IMR-90 (cell line): Measurements from ENCODE around the gene AS3MT. TPM values are rescaled to one million over a fixed set of nuclear protein-coding genes. Genes with fewer than 3 reads are reported as not detected.

Experiments
- ATAC-seq: fragments of 200-7000 bp; cut with Tn5 transposase; 2 replicates; pipeline ENCODE4 v1.9.1; 2020; ENCODE audit warnings: low read depth, mild to moderate bottlenecking, moderate library complexity
- BruUV-seq: library from RNA; stranded (reverse); fragments of 400-500 nt; replicated peaks from 2 replicates; lab custom pipeline; 2021; lab: Mats Ljungman, UMichigan
- CTCF ChIA-PET: fragments of 300-600 bp; formaldehyde crosslinking; extraction: SDS; loops from one replicate; lab custom pipeline; 2021; ENCODE audit warnings: antibody characterized with exemption; lab: Yijun Ruan, JAX
- POLR2A ChIA-PET: fragments of 300-600 bp; sonication (Branson Sonifier 250); formaldehyde crosslinking; loops from one replicate; lab custom pipeline; 2022; ENCODE audit warnings: antibody characterized with exemption; ENCODE audit not compliant: unreplicated experiment; lab: Charles Lee
- DNase-seq: peaks from one replicate; pipeline ENCODE4 v3.0.0; 2013
- H2AFZ ChIP-seq: replicated peaks from 2 replicates; pipeline ENCODE3; 2013; ENCODE audit warnings: low read length, mild to moderate bottlenecking; ENCODE audit not compliant: poor library complexity
- H2AK5ac ChIP-seq: 2 replicates; pipeline ENCODE4 v1.6.1; 2013; ENCODE audit warnings: low read depth, low read length, inconsistent platforms
- H2AK9ac ChIP-seq: replicated peaks from 2 replicates; pipeline ENCODE3; 2013; ENCODE audit warnings: mild to moderate bottlenecking, low read depth, low read length, moderate library complexity; ENCODE audit not compliant: poor library complexity
- H2BK120ac ChIP-seq: 2 replicates; pipeline ENCODE4 v1.6.1; 2013; ENCODE audit warnings: low read depth, low read length, inconsistent platforms
- H2BK15ac ChIP-seq: 3 replicates; pipeline ENCODE4 v1.6.1; 2013; ENCODE audit warnings: low read depth, low read length, inconsistent platforms
- H2BK20ac ChIP-seq: 2 replicates; pipeline ENCODE4 v1.6.1; 2013; ENCODE audit warnings: low read depth, mild to moderate bottlenecking, inconsistent platforms, low read length, moderate library complexity
- H2BK5ac ChIP-seq: 2 replicates; pipeline ENCODE4 v1.6.1; 2013; ENCODE audit warnings: mild to moderate bottlenecking, low read depth, low read length, inconsistent platforms; ENCODE audit not compliant: poor library complexity, severe bottlenecking
- H3K14ac ChIP-seq: replicated peaks from 2 replicates; pipeline ENCODE4 v1.6.1; 2013; ENCODE audit warnings: low read depth, low read length, inconsistent platforms
- H3K18ac ChIP-seq: 2 replicates; pipeline ENCODE4 v1.6.1; 2013; ENCODE audit warnings: low read depth, low read length, control low read depth
- H3K23ac ChIP-seq: 2 replicates; pipeline ENCODE4 v1.6.1; 2013; ENCODE audit warnings: low read depth, low read length, inconsistent platforms
- H3K27ac ChIP-seq: 2 replicates; pipeline ENCODE4 v1.5.1; 2013; ENCODE audit warnings: mild to moderate bottlenecking, control low read depth, low read length; ENCODE audit not compliant: insufficient read depth
- H3K27me3 ChIP-seq: 2 replicates; pipeline ENCODE4 v1.6.1; 2013; ENCODE audit warnings: low read length; ENCODE audit not compliant: control insufficient read depth, insufficient read depth
- H3K36me3 ChIP-seq: 2 replicates; pipeline ENCODE4 v1.6.1; 2013; ENCODE audit warnings: low read length, mixed read lengths; ENCODE audit not compliant: control insufficient read depth, insufficient read depth
- H3K4ac ChIP-seq: 2 replicates; pipeline ENCODE4 v1.6.1; 2013; ENCODE audit warnings: low read depth, low read length, inconsistent platforms
- H3K4me1 ChIP-seq: 2 replicates; pipeline ENCODE4 v1.6.1; 2013; ENCODE audit warnings: low read length, mixed read lengths; ENCODE audit not compliant: control insufficient read depth, insufficient read depth
- H3K4me2 ChIP-seq: 2 replicates; pipeline ENCODE4 v1.6.1; 2013; ENCODE audit warnings: low read depth, mild to moderate bottlenecking, control low read depth, low read length, moderate library complexity
- H3K4me3 ChIP-seq: 2 replicates; pipeline ENCODE4 v1.5.1; 2013; ENCODE audit warnings: low read depth, mild to moderate bottlenecking, control low read depth, low read length, moderate library complexity; ENCODE audit not compliant: insufficient read depth
- H3K56ac ChIP-seq: 2 replicates; pipeline ENCODE4 v1.6.1; 2013; ENCODE audit warnings: low read length, inconsistent platforms; ENCODE audit not compliant: insufficient read depth; ENCODE audit errors: extremely low read depth
- H3K79me1 ChIP-seq, 2 experiments: 2 replicates each; pipeline ENCODE4 v1.6.1; 2013; ENCODE audit warnings: low read length in 2 of 2, inconsistent platforms in 1 of 2, low read depth in 1 of 2
- H3K9ac ChIP-seq: 2 replicates; pipeline ENCODE4 v1.6.1; 2013; ENCODE audit warnings: low read depth, low read length, control low read depth
- H3K9me1 ChIP-seq: 2 replicates; pipeline ENCODE4 v1.6.1; 2013; ENCODE audit warnings: low read length, inconsistent platforms; ENCODE audit not compliant: insufficient read depth
- H3K9me3 ChIP-seq: 2 replicates; pipeline ENCODE4 v1.6.1; 2013; ENCODE audit warnings: low read length; ENCODE audit not compliant: control insufficient read depth, insufficient read depth
- H4K20me1 ChIP-seq: 2 replicates; pipeline ENCODE4 v1.6.1; 2013; ENCODE audit warnings: low read length, inconsistent platforms; ENCODE audit not compliant: insufficient read depth
- H4K5ac ChIP-seq: 2 replicates; pipeline ENCODE4 v1.6.1; 2013; ENCODE audit warnings: mild to moderate bottlenecking, low read depth, low read length, control low read depth
- H4K8ac ChIP-seq, 2 experiments: 2 replicates each; pipeline ENCODE4 v1.6.1; 2013; ENCODE audit warnings: low read depth in 2 of 2, low read length in 2 of 2, control low read depth in 1 of 2, inconsistent platforms in 1 of 2
- H4K91ac ChIP-seq: 2 replicates; pipeline ENCODE4 v1.6.1; 2013; ENCODE audit warnings: low read depth, low read length, inconsistent platforms; ENCODE audit not compliant: insufficient read depth
- BHLHE40 ChIP-seq: fragments of 150-350 bp; IDR thresholded peaks from 2 replicates; pipeline ENCODE4 v1.6.1; 2016; ENCODE audit warnings: mild to moderate bottlenecking, low read depth, low read length
- CEBPB ChIP-seq: IDR thresholded peaks from 2 replicates; pipeline ENCODE4 v1.6.1; 2012; ENCODE audit warnings: low read depth, low read length, improper control_type of control experiment
- CHD1 ChIP-seq: IDR thresholded peaks from 2 replicates; pipeline ENCODE4 v1.6.1; 2012; ENCODE audit warnings: low read depth, low read length, improper control_type of control experiment
- ELK1 ChIP-seq: fragments of 150-350 bp; IDR thresholded peaks from 2 replicates; pipeline ENCODE4 v1.6.1; 2016; ENCODE audit warnings: low read depth, mild to moderate bottlenecking, low read length, moderate library complexity, borderline replicate concordance
- FOS ChIP-seq: fragments of 150-350 bp; IDR thresholded peaks from 2 replicates; pipeline ENCODE4 v1.6.1; 2016; ENCODE audit warnings: low read depth, low read length
- MAFK ChIP-seq: IDR thresholded peaks from 2 replicates; pipeline ENCODE4 v1.6.1; 2012; ENCODE audit warnings: low read depth, low read length, improper control_type of control experiment
- MAZ ChIP-seq: IDR thresholded peaks from 2 replicates; pipeline ENCODE4 v1.6.1; 2012; ENCODE audit warnings: low read depth, mild to moderate bottlenecking, low read length, improper control_type of control experiment, moderate library complexity, borderline replicate concordance
- MXI1 ChIP-seq: IDR thresholded peaks from 2 replicates; pipeline ENCODE4 v1.6.1; 2012; ENCODE audit warnings: low read depth, mild to moderate bottlenecking, low read length, moderate library complexity, borderline replicate concordance
- NFE2L2 ChIP-seq: fragments of 150-350 bp; IDR thresholded peaks from 2 replicates; pipeline ENCODE4 v1.6.1; 2016; ENCODE audit warnings: low read depth, mild to moderate bottlenecking, low read length
- POLR2A ChIP-seq: IDR thresholded peaks from 2 replicates; pipeline ENCODE4 v1.6.1; 2012; ENCODE audit warnings: mild to moderate bottlenecking, low read depth, low read length
- RAD21 ChIP-seq: IDR thresholded peaks from 2 replicates; pipeline ENCODE4 v1.6.1; 2012; ENCODE audit warnings: low read length, improper control_type of control experiment
- RCOR1 ChIP-seq: IDR thresholded peaks from 2 replicates; pipeline ENCODE4 v1.6.1; 2012; ENCODE audit warnings: mild to moderate bottlenecking, low read length, improper control_type of control experiment; ENCODE audit not compliant: insufficient replicate concordance
- RFX5 ChIP-seq: IDR thresholded peaks from 2 replicates; pipeline ENCODE4 v1.8.0; 2012; ENCODE audit warnings: low read depth, mild to moderate bottlenecking, low read length, moderate library complexity
- SMC3 ChIP-seq: fragments of 150-350 bp; IDR thresholded peaks from 2 replicates; pipeline ENCODE4 v1.6.1; 2016; ENCODE audit warnings: low read depth, mild to moderate bottlenecking, antibody characterized with exemption, low read length, moderate library complexity
- USF2 ChIP-seq: fragments of 150-350 bp; IDR thresholded peaks from 2 replicates; pipeline ENCODE4 v1.6.1; 2017; ENCODE audit warnings: mild to moderate bottlenecking, antibody characterized with exemption, low read length, low read depth
- WGBS, 2 experiments: methylation state at CpG; one replicate each; pipeline versions ENCODE4 v1.1.5 to v1.1.7; 2013; ENCODE audit warnings: missing lambda C conversion rate in 2 of 2; ENCODE audit not compliant: insufficient read length in 1 of 2; ENCODE audit errors: extremely low coverage in 2 of 2; 5-methylcytosine and 5-hydroxymethylcytosine counted together
- dilution Hi-C: fragments of 300-500 bp; cut with HindIII; formaldehyde crosslinking; loops from one replicate; pipeline ENCODE4 v1.14.3; 2018; ENCODE audit warnings: low sequenced_read_pairs; ENCODE audit not compliant: unreplicated experiment
- in situ Hi-C: fragments of 300-500 bp; cut with MboI; formaldehyde crosslinking; loops from 3 replicates; pipeline ENCODE4 v1.14.3; 2019; ENCODE audit warnings: low sequenced_read_pairs, inconsistent platforms, mixed read lengths
- intact Hi-C: fragments of 100-400 bp; cut with micrococcal nuclease; formaldehyde crosslinking; loops from 2 replicates; pipeline ENCODE4 v1.10.0; 2022
- polyA plus RNA-seq, 3 experiments: library from polyadenylated mRNA; depleted of rRNA; stranded (reverse); fragments of >200 nt; gene quantifications; 2 replicates each; pipeline ENCODE4 v1.2.3, GENCODE V29; 2012; ENCODE audit warnings: low replicate concordance in 1 of 3
- total RNA-seq: library from RNA; depleted of rRNA; stranded (reverse); fragments of >200 nt; gene quantifications from 2 replicates; pipeline ENCODE4 v1.2.3, GENCODE V29; 2012
- TF ChIP-seq, protein P1 (sequence below): conservative IDR thresholded peaks from 2 replicates; pipeline ENCODE4 v1.5.1; 2012; ENCODE audit warnings: mild to moderate bottlenecking, low read depth, low read length, improper control_type of control experiment

The AS3MT gene
- total and polyA plus RNA-seq, 2 of the 4 experiments (the other 2 are of a cell fraction): 2.7 to 3.6 TPM

DNA sequence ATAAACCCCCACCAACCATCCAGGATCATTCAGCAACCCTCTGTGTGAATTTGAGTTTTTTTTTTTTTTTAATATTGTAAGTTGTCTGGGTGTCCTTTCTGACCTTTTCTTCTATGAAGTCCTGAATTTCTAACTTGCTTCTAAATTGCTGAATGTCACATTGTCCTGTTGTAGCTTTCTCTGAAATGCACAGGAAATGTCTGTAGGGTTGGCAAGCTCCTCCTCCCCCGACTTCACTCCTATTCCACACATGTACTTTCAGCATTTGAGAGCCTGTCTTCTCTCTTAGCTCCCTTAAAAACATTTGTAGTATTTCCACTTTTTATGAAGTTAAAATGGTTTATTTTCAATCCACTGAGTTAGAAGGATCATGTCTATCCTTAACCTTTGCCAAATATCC, 45.5 kb downstream of the AS3MT start:
- dilution Hi-C loops: no loop called here
- POLR2A ChIA-PET: no interaction called here
- in situ Hi-C loops: loop anchor here (5.0 kb wide), 2 partner anchors 148 to 328 kb away; no protein-coding TSS in a partner anchor

More for the DNA sequence above, 45.5 kb downstream of the AS3MT start:
- intact Hi-C loops: no loop called here
- Histone ChIP-seq H3K4me2 (no peak overlapping the region), H2BK5ac (no peak overlapping the region), H3K4ac (no peak overlapping the region), H3K56ac (no peak overlapping the region), H4K91ac (no peak overlapping the region), H3K14ac (no peak overlapping the region), H2BK120ac (no peak overlapping the region), H4K8ac (no peak overlapping the region), H3K23ac (no peak overlapping the region), H3K9ac (no peak overlapping the region), H4K20me1 (peaks cover 7% of the 10 kb centered on the region; the same call in 1 of the 2 replicates), H2BK20ac (no peak overlapping the region), H3K36me3 (no peaks in the 10 kb centered on the region), H3K4me3 (no peak overlapping the region), H3K27me3 (no peaks in the 10 kb centered on the region), H4K5ac (no peak overlapping the region), H2BK15ac (no peak overlapping the region), H2AK5ac (no peak overlapping the region), H2AK9ac (no peak overlapping the region), H2AFZ (no peak overlapping the region), H3K9me3 (no peaks in the 10 kb centered on the region), H3K4me1 (no peaks in the 10 kb centered on the region), H3K9me1 (peaks cover 3% of the 10 kb centered on the region; the same call in 1 of the 2 replicates), H3K27ac (no peak overlapping the region), H3K79me1 (peaks cover 0 to 13% of the 10 kb centered on the region in 2 experiments; a peak in 3 of 4 replicates), H3K18ac (no peak overlapping the region)
- no CpG with 5 or more reads among the region's 1 CpG for WGBS, 2 experiments
- ATAC-seq: no peak
- TF ChIP-seq NFE2L2 (no peak), RFX5 (no peak), FOS (no peak), SMC3 (no peak), RCOR1 (no peak), CEBPB (no peak), RAD21 (no peak), MAZ (no peak), MXI1 (no peak), ELK1 (no peak), MAFK (no peak), USF2 (no peak), BHLHE40 (no peak), CHD1 (no peak), POLR2A (no peak)
- TF ChIP-seq, protein P1, sequence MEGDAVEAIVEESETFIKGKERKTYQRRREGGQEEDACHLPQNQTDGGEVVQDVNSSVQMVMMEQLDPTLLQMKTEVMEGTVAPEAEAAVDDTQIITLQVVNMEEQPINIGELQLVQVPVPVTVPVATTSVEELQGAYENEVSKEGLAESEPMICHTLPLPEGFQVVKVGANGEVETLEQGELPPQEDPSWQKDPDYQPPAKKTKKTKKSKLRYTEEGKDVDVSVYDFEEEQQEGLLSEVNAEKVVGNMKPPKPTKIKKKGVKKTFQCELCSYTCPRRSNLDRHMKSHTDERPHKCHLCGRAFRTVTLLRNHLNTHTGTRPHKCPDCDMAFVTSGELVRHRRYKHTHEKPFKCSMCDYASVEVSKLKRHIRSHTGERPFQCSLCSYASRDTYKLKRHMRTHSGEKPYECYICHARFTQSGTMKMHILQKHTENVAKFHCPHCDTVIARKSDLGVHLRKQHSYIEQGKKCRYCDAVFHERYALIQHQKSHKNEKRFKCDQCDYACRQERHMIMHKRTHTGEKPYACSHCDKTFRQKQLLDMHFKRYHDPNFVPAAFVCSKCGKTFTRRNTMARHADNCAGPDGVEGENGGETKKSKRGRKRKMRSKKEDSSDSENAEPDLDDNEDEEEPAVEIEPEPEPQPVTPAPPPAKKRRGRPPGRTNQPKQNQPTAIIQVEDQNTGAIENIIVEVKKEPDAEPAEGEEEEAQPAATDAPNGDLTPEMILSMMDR: no peak
- CTCF ChIA-PET: no interaction called here
- BruUV-seq: no TSS peak
- no peak for DNase-seq
